ENCODE data around the gene RORC.

The RORC gene

GRCh38 chr1:151799179-151800022, 32.2 kb downstream of the RORC start:
- TF ChIP-seq POLR2AphosphoS5 (IDR thresholded peaks at IDR 0.05; ENCODE audit: low read depth, low read length), result no peak
- no peak for TF ChIP-seq TAF1 (IDR thresholded peaks at IDR 0.05; ENCODE audit: borderline replicate concordance, insufficient read depth, low read length)

- TF ChIP-seq POLR2AphosphoS5 (IDR thresholded peaks at IDR 0.05; ENCODE audit: low read depth, low read length) (no peak), SIN3A (IDR thresholded peaks at IDR 0.05; ENCODE audit: borderline replicate concordance, insufficient read depth, low read length) (no peak), REST (IDR thresholded peaks at IDR 0.05; ENCODE audit: insufficient read depth in 1 of 2, low read depth in 2 of 2, low read length in 2 of 2) (no peak), FOXP2 (optimal IDR thresholded peaks at IDR 0.05; ENCODE audit: borderline replicate concordance, extremely low read depth, extremely low read length, insufficient read depth) (no peak), TAF1 (IDR thresholded peaks at IDR 0.05; ENCODE audit: borderline replicate concordance, insufficient read depth, low read length) (no peak)
These were observed 33.0 kb downstream of the RORC start for GRCh38 chr1:151798571-151798970.

- no peak for TF ChIP-seq FOXP2 (optimal IDR thresholded peaks at IDR 0.05; ENCODE audit: borderline replicate concordance, extremely low read depth, extremely low read length, insufficient read depth)
- TF ChIP-seq POLR2AphosphoS5 (IDR thresholded peaks at IDR 0.05; ENCODE audit: low read depth, low read length), result no peak
- TF ChIP-seq REST (IDR thresholded peaks at IDR 0.05; ENCODE audit: insufficient read depth in 1 of 2, low read depth in 2 of 2, low read length in 2 of 2), result no peak
- TF ChIP-seq TAF1 (IDR thresholded peaks at IDR 0.05; ENCODE audit: borderline replicate concordance, insufficient read depth, low read length), result no peak
- peak; percentile 68; the same call in 1 of the 2 replicates for TF ChIP-seq SIN3A (IDR thresholded peaks at IDR 0.05; ENCODE audit: borderline replicate concordance, insufficient read depth, low read length)
These were observed 40.5 kb downstream of the RORC start for GRCh38 chr1:151790940-151791651.

- TF ChIP-seq POLR2AphosphoS5 (IDR thresholded peaks at IDR 0.05; ENCODE audit: low read depth, low read length), result peak; percentile 54
- TF ChIP-seq SIN3A (IDR thresholded peaks at IDR 0.05; ENCODE audit: borderline replicate concordance, insufficient read depth, low read length), result no peak
- TF ChIP-seq FOXP2 (optimal IDR thresholded peaks at IDR 0.05; ENCODE audit: borderline replicate concordance, extremely low read depth, extremely low read length, insufficient read depth), result peak; percentile 47
- TF ChIP-seq TAF1 (IDR thresholded peaks at IDR 0.05; ENCODE audit: borderline replicate concordance, insufficient read depth, low read length), result 0 out of 2 replicates have a peak, but pooled peaks have one; percentile 42
- TF ChIP-seq REST (IDR thresholded peaks at IDR 0.05; ENCODE audit: insufficient read depth in 1 of 2, low read depth in 2 of 2, low read length in 2 of 2), result 0 out of 4 replicates have a peak, but pooled peaks of 1 of the 2 experiments have one; percentile 3
These were observed 41.3 kb downstream of the RORC start, which contains the start of gene TDRKH for GRCh38 chr1:151790071-151790939. Gene TDRKH, minus strand, starts transcription at chr1:151790500. Its CDS starts 7,478 bp downstream, at chr1:151783022.

- TF ChIP-seq POLR2AphosphoS5 (IDR thresholded peaks at IDR 0.05; ENCODE audit: low read depth, low read length), result no peak
- TF ChIP-seq TAF1 (IDR thresholded peaks at IDR 0.05; ENCODE audit: borderline replicate concordance, insufficient read depth, low read length), result no peak
These were observed 43.9 kb downstream of the RORC start for GRCh38 chr1:151787689-151788088.

Measured in PFSK-1 (cell line).